Dermis blood vessel endothelial cell (primary cell): ENCODE data around the gene SH3RF3. TPM values are rescaled to one million over a fixed set of nuclear protein-coding genes. Genes with fewer than 3 reads are reported as not detected.

Source experiments
- DNase-seq: peaks from one replicate; pipeline ENCODE4 v3.0.0; 2010
- total RNA-seq: library from RNA; depleted of rRNA; stranded (reverse); fragments of >200 nt; gene quantifications from 2 replicates; pipeline ENCODE4 v1.2.3, GENCODE V29; 2014

SH3RF3 gene
- total RNA-seq, 1 donor from 2014 or later = 7.7 TPM

GRCh38 chr2:109380502-109381326 lies 251.7 kb downstream of the SH3RF3 start:
- DNase-seq = peak; percentile 54

DNA sequence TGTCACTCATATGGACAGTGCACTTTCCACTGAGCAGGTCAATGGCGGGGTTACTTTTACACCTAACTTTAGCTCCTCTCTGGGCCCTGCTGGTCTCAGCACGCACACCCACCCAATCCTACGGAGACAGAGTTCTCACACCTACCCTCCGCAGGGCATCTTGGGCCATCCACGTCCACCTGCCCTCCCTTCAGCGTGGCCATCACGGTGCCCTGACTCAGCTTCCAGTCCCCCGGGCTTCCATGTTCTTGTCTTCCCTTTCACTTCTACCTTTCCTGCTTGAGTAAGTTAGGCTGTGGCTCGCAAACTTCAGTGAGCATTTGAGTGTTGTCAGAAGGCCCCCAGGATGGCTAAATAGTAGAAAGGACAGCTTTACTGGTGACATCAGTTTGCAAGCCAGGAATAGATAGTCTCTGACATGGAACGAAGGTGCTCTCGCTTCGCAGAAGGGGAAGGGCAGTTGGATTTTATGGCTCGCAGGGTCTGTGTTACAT lies 252.4 kb downstream of the SH3RF3 start:
- DNase-seq = no peak

- no peak for DNase-seq
Observed at GRCh38 chr2:109382226-109382895, 253.4 kb downstream of the SH3RF3 start.

- peak; percentile 67 for DNase-seq
Observed at GRCh38 chr2:109382951-109383350, 253.9 kb downstream of the SH3RF3 start.

DNA sequence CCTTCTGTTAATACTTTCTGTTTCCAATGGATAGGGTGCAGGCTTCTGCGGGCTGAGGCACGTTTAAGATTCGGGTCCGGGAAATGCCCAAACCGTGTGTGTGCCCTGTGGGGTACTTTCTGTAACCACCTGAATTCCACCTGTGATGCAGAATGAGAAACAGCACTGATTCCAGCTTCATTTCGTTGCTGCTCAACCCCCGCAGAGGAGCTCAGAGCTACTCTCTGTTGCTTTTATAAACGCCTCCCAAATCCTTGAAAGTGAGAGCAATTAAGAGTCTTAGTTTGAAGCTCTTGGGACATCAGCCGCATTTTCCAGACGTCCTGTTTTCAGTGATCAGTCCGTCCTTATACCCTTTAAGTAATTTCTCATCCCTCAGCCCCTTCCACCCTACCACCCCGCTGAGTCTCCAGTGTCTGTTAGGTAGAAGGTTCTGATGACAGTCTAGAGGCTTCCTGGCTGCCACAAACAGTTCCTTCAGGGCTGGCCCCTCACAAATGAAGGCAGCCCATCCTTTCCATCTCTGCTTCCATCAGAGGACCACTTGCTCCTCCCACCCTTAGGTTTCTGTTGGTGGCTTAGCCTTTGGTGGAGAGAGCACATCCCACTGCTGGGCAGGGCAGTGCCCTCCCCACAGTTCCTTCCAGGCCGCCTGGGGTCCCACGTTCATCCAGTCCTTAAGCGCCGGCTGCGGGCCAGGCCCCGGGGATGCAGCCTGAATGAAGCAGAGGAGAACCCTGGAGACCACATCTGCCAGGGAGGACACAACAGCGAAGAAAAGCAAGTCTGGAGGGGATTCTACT lies 254.7 kb downstream of the SH3RF3 start:
- no peak for DNase-seq

DNA sequence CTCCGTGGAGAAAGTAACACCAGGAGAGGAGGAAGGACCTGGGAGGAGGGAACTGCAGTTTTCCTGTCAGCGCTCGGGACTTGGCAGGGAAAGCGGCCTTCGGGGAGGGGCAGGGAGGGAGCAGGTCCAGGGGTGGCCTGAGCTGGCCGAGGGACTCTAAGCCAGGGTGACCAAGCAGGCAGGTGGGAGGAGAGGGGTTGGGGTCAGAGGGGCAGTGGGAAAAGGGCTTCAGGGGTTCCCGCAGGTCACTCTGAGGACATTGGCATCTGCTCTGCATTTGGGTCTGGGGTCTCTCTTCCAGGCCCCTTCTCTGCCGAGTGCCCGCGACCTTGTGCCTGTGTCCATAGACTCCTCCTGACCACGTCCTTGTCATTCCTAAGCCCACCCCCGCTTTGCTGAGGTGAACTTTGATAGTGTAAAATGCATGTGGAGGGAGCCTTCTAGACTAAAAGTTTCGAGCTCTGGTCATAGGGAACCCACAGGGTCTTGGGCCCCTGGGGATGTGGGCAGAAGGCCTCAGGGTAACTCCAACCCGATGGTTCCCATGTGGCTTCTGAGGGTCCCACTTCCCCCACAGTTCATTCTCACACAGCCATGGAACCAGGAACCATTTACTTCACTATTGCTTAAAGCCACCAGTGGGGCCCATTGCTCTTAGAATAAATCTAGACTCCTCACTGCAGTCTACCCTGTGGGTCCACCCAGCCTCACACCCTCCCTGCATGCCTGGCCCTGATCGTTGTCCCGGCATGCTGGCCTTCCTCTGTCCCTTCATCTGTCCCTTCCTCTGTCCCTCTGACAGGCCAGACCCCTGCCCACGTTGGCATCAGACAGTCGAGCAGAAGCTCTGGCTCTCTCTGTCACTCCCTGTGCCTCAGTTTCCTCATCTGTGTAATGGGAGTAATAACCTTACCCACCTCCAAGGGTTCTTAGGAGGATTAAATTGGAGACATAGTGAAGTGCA lies 255.6 kb downstream of the SH3RF3 start:
- DNase-seq = peak; percentile 29

DNA sequence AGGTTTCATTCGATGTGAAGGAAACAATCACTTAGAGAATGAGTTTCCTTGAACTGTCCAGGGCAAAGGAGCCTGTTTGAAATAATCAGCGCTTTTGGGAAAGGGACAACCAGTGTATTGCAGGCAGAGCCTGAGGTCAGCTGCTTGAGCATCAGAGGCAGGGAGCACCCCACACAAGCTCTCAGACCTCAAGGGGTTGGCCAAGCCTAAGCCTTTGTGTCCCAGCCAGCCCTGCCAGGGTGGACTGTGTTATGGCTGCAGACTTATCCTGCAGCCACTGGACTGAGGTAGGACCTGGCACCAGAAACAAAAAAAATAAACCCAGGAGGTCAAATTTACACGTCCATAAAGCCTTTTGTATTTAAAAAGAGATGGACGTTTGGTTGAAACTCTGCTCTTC lies 256.5 kb downstream of the SH3RF3 start:
- DNase-seq = no peak

- peak; percentile 20 for DNase-seq
Observed at GRCh38 chr2:109386004-109386695, 257.1 kb downstream of the SH3RF3 start.

DNA sequence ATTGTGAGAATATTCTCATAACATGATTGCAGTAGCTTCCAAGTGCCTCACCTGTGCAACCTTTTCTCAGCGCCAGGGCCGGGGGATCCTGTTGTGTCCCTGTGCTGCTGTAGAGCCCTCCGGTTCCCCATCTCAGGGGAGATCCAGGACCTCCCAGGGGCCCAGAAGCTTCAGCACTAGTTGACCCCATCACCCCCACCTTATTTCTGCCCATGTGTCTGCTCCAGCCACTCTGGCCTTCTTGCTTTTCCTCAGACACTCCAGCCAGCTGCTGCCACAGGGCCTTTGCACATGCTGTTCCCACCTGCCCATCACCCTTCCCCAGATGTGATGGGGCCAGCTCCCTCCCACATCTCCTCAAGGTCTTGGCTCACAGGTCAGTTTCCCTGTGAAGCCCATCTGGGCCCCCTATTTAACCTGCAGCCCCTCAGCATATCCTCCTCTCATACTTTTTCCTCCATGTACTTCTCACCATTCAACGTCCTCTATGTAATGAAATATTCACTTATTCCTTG lies 258.3 kb downstream of the SH3RF3 start:
- no peak for DNase-seq

DNA sequence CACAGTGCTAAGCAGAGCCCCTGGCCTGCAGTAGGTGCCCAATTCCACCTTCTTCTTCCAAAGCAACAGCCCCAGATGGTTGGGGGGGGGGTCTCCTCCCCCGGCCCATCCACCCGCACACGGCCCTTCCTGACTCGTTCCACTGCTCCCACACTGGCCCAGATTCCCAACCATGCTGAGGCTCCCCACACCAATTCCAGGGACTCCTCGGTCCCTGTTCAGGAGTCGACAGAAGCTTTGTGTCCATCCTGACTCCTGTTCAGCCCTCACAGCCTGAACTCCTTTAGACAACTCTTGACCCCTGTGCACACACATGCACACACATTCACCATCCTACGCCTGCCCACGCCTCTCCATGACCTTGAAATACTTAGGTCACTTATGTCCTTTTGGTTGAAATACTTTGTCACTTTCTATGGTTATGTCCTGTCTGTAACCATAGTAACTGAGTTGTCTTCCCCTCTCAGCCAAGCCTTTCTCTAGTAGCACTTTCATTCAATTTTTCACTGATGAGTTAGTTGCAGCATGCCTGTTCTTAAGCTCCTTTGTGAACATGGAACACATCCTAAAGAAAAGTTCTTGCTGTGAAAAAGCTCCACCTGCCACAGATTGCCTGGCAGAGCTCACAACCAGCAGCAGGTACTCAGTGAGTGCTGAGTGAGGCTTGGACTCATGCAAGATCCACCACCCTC lies 258.9 kb downstream of the SH3RF3 start:
- DNase-seq = no peak

DNA sequence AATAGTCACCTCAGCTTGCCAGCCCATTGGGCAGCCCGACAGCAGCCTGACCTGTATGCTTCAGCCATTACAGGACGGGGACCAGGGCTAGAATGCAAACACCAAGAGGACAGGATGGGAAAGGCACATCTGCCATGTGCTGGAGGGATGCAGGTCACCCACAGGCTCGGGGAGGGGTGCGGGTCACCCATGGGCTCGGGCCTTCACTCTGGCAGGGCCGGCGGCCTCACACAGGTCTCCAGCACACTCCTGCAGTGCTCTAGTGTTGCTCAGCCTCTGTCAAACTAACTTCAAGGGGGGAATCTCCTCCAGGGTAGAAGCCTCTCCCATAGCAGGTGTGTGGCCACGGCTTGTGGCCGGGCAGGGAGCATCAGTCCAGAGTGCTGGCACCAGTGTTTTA lies 262.2 kb downstream of the SH3RF3 start:
- DNase-seq = no peak

DNA sequence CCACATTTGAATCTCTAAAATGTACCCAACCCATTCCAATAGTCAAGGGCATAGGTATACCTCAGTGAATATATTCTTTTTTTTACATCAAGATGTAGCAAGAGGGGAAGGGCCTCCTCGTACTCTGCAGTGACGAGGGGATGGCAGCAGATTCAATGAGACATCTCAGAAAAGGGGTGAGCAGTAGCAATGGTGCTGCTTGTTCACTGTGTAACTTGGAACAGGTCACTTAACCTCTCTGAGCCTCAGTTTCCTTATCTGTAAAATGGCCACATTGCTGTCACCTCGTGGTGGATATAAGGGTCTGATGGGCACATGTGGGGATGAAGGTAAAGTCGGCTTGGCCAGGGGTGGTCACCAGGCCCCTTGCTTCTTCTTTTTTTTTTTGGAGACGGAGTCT lies 263.1 kb downstream of the SH3RF3 start:
- DNase-seq = no peak

DNA sequence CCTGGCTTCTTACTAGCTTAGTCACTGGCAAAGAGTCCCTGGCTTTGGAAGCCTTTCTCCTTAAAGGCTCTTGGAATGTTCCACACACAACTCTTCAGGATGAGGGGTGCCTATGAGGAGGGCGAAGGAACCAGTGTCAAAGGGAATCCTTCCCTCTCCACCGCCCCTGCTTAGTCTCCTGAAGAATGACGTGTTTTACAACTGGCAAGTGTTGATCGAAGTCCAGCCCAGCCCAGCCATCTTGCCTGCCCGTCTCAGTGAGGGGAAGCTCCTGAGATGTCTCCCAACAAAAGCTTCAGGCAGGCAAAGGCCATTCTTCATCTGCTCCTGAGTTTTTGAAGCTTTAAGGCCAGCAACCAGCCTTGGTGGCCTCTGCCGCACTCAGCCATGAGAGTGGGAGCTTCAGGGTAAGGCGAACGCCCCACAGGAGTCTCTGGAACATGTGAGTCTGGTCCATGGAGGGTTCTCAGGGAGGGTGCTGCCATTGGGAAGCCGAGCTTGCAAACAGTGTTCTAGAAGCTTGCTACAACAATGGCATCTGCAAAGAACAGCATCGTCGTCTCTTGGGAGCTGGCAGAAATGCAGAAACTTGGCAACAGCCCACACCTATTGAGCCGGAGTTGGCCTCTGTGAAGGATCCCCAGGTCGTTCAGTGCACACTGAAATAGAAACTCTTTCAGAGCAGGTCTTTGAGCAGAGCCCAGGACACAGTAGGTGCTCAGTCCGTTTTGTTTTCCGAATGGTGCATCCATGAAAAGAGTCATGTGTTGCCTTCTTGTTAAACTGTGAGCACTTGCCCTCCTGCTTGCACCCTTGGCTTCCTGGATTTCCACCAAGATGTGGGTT lies 264.0 kb downstream of the SH3RF3 start:
- DNase-seq = no peak

- no peak for DNase-seq
Observed at GRCh38 chr2:109393662-109393972, 264.6 kb downstream of the SH3RF3 start.

GRCh38 chr2:109395494-109396201 lies 266.6 kb downstream of the SH3RF3 start:
- no peak for DNase-seq

DNA sequence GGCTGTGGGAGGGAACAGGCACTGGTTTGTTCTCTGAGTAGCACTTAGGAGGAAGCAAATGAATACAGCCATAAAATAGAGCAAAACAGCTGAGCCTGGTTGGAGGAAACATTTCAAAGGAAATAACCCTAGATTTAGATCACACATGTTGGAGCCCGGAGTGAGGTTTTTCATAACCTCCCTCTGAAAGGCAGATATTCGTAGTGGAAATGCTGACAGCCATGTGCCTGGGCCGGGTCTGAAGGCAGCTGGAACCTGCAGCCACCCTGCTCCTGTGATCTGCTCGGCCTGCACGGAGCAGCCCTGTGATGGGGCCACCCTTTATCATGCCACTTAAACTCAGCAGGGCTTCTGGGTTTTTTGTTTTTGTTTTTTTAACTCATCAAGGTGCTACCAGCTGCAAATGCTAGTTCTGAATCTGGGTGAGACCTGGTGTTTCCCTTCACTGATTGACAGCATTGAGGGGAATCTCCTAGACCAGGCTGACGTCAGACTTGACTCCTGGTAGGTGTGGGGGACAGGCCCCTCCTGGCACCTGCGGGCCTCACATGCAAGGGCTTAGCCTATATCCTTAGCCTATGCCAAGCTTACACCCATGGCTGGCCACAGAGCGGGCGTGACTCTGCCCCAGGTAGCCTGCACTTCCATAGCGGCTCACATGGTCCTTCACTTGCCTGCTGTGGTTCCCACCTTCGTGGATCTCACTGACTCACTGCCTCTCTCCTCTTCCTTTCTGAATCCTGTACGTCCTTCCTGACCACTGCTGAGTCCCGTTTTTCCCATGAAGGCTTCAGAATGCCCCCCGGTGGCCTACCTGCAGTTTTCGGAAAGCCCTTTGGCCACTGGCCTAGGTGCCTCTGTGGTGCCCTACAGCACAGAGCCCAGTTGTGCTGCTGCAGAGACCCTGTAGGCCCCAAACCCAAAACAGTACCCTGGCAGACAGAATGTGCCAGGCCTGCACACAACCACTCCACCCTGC lies 267.5 kb downstream of the SH3RF3 start:
- peak; percentile 55 for DNase-seq

DNA sequence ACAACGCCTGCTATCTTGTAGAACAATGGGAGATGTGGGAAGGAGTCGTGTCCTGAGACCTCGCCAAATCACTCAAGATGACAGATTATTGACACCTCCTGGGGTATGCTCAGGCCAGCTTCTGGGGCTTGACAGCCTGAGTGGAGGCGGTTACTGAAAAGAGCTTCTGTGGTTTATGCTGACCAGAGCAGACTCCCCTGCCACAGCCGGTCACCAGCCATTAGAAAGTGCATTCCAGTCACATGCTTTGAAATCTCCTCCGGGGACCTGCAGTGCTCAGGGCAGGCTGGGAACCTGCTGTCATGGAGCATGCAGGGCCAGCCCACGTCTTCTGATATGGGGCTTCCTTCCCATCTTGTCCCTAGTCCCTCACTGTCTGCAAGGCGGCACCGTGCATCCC lies 268.9 kb downstream of the SH3RF3 start:
- no peak for DNase-seq
